ENCODE data around the gene TMEM38A.

The TMEM38A gene

GRCh38 chr19:16614941-16615340, 46.0 kb upstream of the TMEM38A start:
- no peak overlapping the region for H3K4me3 ChIP-seq (ENCODE audit: low read length)
- TF ChIP-seq CTCF (IDR thresholded peaks at IDR 0.05; ENCODE audit: low read length), result no peak
- no peak for TF ChIP-seq EZH2phosphoT487 (IDR thresholded peaks at IDR 0.05; ENCODE audit: low read length)
- TF ChIP-seq EZH2 (optimal IDR thresholded peaks at IDR 0.05; ENCODE audit: low read depth, low read length), result no peak
- peaks cover 100% of the 10 kb centered on the region for H3K79me2 ChIP-seq (ENCODE audit: low read length)
- no peaks in the 10 kb centered on the region for H3K9me3 ChIP-seq (replicated peaks; ENCODE audit: insufficient read depth, low read length)
- H3K9me2 ChIP-seq (replicated peaks; ENCODE audit: insufficient read depth, low read length), result no peaks in the 10 kb centered on the region
- H3F3A ChIP-seq (ENCODE audit: insufficient read depth, low read length), result no peaks in the 10 kb centered on the region
- DNase-seq, result no peak
- no peaks in the 10 kb centered on the region for H3K36me3 ChIP-seq (replicated peaks; ENCODE audit: insufficient read depth, low read length)
- H3K9ac ChIP-seq (ENCODE audit: low read length), result no peak overlapping the region
- no peak overlapping the region for H3K27ac ChIP-seq (ENCODE audit: low read length)
- H3K4me2 ChIP-seq (ENCODE audit: low read depth, low read length), result no peak overlapping the region
- 0 out of 2 replicates have a peak, but pooled peaks cover 8% of the 10 kb centered on the region for H3K4me1 ChIP-seq (ENCODE audit: low read length)
- H3K27me3 ChIP-seq (replicated peaks; ENCODE audit: insufficient read depth, low read length), result no peaks in the 10 kb centered on the region
- no peak overlapping the region for H2AFZ ChIP-seq (ENCODE audit: low read length)
- peaks cover 78% of the 10 kb centered on the region for H4K20me1 ChIP-seq (ENCODE audit: insufficient read depth, low read length)

- H3F3A ChIP-seq (ENCODE audit: insufficient read depth, low read length), result no peaks in the 10 kb centered on the region
- TF ChIP-seq EZH2phosphoT487 (IDR thresholded peaks at IDR 0.05; ENCODE audit: low read length) (no peak), EZH2 (optimal IDR thresholded peaks at IDR 0.05; ENCODE audit: low read depth, low read length) (no peak), CTCF (IDR thresholded peaks at IDR 0.05; ENCODE audit: low read length) (no peak)
- H3K79me2 ChIP-seq (ENCODE audit: low read length), result peaks cover 100% of the 10 kb centered on the region
- no peaks in the 10 kb centered on the region for H3K9me3 ChIP-seq (replicated peaks; ENCODE audit: insufficient read depth, low read length)
- H3K4me1 ChIP-seq (ENCODE audit: low read length), result 0 out of 2 replicates have a peak, but pooled peaks cover 4% of the 10 kb centered on the region
- DNase-seq, result no peak
- H4K20me1 ChIP-seq (ENCODE audit: insufficient read depth, low read length), result peaks cover 83% of the 10 kb centered on the region
- no peaks in the 10 kb centered on the region for H3K36me3 ChIP-seq (replicated peaks; ENCODE audit: insufficient read depth, low read length)
- H3K9ac ChIP-seq (ENCODE audit: low read length), result no peak overlapping the region
- H3K9me2 ChIP-seq (replicated peaks; ENCODE audit: insufficient read depth, low read length), result no peaks in the 10 kb centered on the region
- no peak overlapping the region for H2AFZ ChIP-seq (ENCODE audit: low read length)
- no peaks in the 10 kb centered on the region for H3K27me3 ChIP-seq (replicated peaks; ENCODE audit: insufficient read depth, low read length)
- H3K27ac ChIP-seq (ENCODE audit: low read length), result no peak overlapping the region
- H3K4me3 ChIP-seq (ENCODE audit: low read length), result no peak overlapping the region
- no peak overlapping the region for H3K4me2 ChIP-seq (ENCODE audit: low read depth, low read length)
Observed at GRCh38 chr19:16615808-16616207, 45.1 kb upstream of the TMEM38A start.

- peaks cover 3% of the 10 kb centered on the region; the same call in 1 of the 2 replicates for H3K4me1 ChIP-seq (ENCODE audit: low read length)
- no peaks in the 10 kb centered on the region for H3K9me3 ChIP-seq (replicated peaks; ENCODE audit: insufficient read depth, low read length)
- no peak overlapping the region for H2AFZ ChIP-seq (ENCODE audit: low read length)
- no peaks in the 10 kb centered on the region for H3K27me3 ChIP-seq (replicated peaks; ENCODE audit: insufficient read depth, low read length)
- no peaks in the 10 kb centered on the region for H3F3A ChIP-seq (ENCODE audit: insufficient read depth, low read length)
- peaks cover 100% of the 10 kb centered on the region for H3K79me2 ChIP-seq (ENCODE audit: low read length)
- H3K27ac ChIP-seq (ENCODE audit: low read length), result no peak overlapping the region
- no peak for DNase-seq
- H3K9ac ChIP-seq (ENCODE audit: low read length), result no peak overlapping the region
- H4K20me1 ChIP-seq (ENCODE audit: insufficient read depth, low read length), result peaks cover 91% of the 10 kb centered on the region
- H3K9me2 ChIP-seq (replicated peaks; ENCODE audit: insufficient read depth, low read length), result no peaks in the 10 kb centered on the region
- no peaks in the 10 kb centered on the region for H3K36me3 ChIP-seq (replicated peaks; ENCODE audit: insufficient read depth, low read length)
- no peak overlapping the region for H3K4me2 ChIP-seq (ENCODE audit: low read depth, low read length)
- no peak for TF ChIP-seq CTCF (IDR thresholded peaks at IDR 0.05; ENCODE audit: low read length)
- no peak for TF ChIP-seq EZH2phosphoT487 (IDR thresholded peaks at IDR 0.05; ENCODE audit: low read length)
- TF ChIP-seq EZH2 (optimal IDR thresholded peaks at IDR 0.05; ENCODE audit: low read depth, low read length), result no peak
- H3K4me3 ChIP-seq (ENCODE audit: low read length), result no peak overlapping the region
Observed at GRCh38 chr19:16618248-16618647, 42.7 kb upstream of the TMEM38A start.
